Endothelial cell of umbilical vein (primary cell): ENCODE data around the gene MRPL44.

Experiments used
- CTCF ChIP-seq, 2 donors: IDR thresholded peaks; 1 replicate in 1 of 2; 2 replicates in 1 of 2; pipeline ENCODE4 v1.5.1; 2011; ENCODE audit warnings: low read length in 2 of 2, mild to moderate bottlenecking in 2 of 2, moderate library complexity in 2 of 2, control low read depth in 1 of 2, inconsistent platforms in 1 of 2, low read depth in 1 of 2; ENCODE audit not compliant: insufficient read depth in 1 of 2; ENCODE audit errors: extremely low read depth in 1 of 2
- EZH2 ChIP-seq: IDR thresholded peaks from 2 replicates; pipeline ENCODE4 v1.6.1; 2012; ENCODE audit warnings: borderline replicate concordance, low read depth, mild to moderate bottlenecking, moderate library complexity, low read length, inconsistent platforms; ENCODE audit not compliant: severe bottlenecking
- POLR2A ChIP-seq: IDR thresholded peaks from 2 replicates; pipeline ENCODE4 v1.6.1; 2012; ENCODE audit warnings: low read depth, mild to moderate bottlenecking, control low read depth, low read length

- TF ChIP-seq EZH2, result no peak
- no peak for TF ChIP-seq CTCF (IDR thresholded peaks at IDR 0.05; ENCODE audit: extremely low read depth in 1 of 2, insufficient read depth in 1 of 2, low read depth in 1 of 2, low read length in 2 of 2)
- no peak for TF ChIP-seq POLR2A
These were observed 20.4 kb upstream of the MRPL44 start for GRCh38 chr2:223936862-223937326.
